Measurements from ENCODE around the gene LIN28B.
A peak's percentile ranks its signal among the peaks of the same experiment; 100 is the strongest.
"Not testable (repeated sequence)": the region's sequence is repeated elsewhere in the genome, so short reads cannot be mapped to it uniquely, and the experiment has no call there.

Gene LIN28B, protein sequence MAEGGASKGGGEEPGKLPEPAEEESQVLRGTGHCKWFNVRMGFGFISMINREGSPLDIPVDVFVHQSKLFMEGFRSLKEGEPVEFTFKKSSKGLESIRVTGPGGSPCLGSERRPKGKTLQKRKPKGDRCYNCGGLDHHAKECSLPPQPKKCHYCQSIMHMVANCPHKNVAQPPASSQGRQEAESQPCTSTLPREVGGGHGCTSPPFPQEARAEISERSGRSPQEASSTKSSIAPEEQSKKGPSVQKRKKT
- total RNA-seq: 0 reads per million in 4 donors

GRCh38 chr6:104956731-104957294 lies at the start of gene LIN28B:
TSS of gene LIN28B (plus strand) at chr6:104957107. CDS start at chr6:104957251, 144 bp downstream.
- no peak for DNase-seq

DNA sequence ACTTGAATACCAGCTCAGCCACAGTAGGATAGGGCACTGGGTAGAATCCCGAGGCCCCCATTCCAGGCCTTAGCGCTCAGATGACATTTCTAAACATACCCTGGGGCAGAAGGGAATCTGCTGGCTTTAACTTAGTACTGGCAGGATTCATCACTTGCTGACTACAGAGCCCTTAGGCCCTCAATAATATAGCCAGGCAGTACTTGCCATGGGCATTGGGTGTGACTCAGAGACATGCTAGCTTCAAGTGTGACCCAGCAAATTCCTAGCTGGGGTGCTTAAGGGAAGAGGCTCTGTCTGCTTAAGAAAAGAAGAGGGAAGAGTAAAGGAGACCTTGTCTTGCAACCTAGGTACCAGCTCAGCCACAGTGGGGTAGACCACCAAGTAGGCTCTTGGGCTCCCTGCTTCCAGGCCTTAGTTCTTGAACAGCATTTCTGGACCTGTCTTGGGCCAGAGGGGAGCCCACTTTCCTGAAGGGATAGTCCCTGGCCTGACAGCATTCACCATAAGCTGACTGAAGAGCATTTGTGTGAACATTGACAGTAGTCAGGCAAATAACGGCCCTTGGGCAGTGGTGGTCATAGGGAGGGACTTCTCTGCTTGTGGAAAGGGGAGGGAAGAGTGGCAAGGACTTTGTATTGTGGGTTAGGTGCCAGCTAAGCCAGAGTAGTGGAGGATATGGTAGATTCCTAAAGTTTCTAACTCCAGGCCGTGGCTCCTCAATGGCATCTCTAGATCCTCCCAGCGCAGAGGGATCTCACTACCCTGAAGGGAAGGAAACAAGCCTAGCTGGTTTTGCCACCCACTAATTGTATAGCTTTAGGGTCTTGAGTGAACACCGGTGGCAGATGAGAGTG lies 48.6 kb upstream of the LIN28B start:
- no peak for DNase-seq

GRCh38 chr6:104908888-104909525 lies 47.9 kb upstream of the LIN28B start:
- no peak for DNase-seq

DNA sequence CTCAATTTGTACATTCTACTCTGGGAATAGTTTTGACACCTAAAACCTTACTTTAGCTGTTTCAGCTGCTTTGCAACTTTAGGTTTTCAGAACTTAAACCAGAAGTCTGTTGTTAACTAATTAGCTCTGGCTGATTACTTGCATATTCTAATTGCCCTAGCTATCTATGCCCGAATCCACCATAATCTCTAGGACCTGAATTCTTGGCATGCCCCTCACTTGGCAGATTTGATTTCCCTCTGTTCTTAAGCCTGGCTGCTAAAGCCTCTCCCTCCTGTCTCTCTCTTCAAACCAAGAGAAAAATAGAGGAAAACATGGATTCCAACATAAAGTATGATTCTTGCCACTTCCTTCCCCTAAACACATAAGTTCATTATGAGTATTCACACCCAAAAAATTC lies 35.0 kb upstream of the LIN28B start:
- DNase-seq: no peak

- no peak for DNase-seq
Observed at GRCh38 chr6:104928141-104928540, 28.8 kb upstream of the LIN28B start.

GRCh38 chr6:104929353-104929752 lies 27.6 kb upstream of the LIN28B start:
- DNase-seq: no peak

DNA sequence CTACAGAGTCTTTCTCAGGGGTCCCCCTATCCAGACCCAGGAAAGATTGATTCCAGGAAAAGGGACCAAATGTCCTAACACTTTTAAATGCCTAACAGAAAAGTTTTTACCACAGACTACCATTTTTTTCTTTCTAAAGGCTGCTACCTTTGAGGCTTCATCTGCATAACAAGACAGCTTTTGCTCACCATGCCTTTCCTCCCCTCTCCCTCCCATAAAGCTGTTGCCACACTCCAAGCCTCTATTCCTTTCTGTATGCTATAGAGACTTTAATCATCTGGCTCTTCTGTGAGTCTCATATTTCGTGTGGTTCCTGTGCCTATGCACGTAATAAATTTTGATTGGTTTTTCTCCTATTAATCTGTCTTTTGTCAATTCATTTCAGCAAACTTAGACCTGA lies 26.0 kb upstream of the LIN28B start:
- DNase-seq: no peak

DNA sequence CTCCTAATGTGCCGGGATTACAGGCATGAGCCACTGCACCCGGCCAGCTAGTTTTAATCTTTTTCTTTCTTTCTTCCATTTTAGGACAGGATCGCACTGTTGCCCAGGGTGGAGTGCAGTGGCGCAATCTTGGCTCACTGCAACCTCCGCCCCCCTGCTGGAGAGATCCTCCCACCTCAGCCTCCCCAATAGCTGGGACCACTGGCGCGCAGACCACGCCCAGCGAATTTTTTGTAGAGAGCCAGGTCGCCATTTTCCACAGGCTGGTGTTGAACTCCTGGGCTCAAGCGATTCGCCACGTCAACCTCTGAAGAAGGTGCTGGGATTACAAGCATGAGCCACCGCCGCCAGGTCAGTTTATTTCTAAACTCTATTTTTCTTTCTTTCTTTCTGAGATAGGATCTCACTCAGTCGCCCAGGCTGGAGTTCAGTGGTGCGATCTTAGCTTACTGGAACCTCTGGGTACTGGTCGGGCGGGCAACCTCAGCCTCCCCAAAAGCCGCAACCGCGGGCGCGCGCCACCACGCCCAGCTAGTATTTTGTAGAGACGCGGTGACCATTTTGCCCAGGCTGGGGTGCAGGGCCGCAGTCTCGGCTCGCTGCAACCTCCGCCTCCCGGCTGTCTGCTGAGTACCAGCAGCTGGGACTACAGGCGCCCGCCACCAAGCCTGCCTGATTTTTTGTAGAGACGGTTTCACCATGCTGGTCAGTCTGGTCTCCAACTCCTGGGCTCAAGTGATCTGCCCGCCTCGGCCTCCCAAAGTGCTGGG lies 20.0 kb upstream of the LIN28B start:
- no peak for DNase-seq

DNA sequence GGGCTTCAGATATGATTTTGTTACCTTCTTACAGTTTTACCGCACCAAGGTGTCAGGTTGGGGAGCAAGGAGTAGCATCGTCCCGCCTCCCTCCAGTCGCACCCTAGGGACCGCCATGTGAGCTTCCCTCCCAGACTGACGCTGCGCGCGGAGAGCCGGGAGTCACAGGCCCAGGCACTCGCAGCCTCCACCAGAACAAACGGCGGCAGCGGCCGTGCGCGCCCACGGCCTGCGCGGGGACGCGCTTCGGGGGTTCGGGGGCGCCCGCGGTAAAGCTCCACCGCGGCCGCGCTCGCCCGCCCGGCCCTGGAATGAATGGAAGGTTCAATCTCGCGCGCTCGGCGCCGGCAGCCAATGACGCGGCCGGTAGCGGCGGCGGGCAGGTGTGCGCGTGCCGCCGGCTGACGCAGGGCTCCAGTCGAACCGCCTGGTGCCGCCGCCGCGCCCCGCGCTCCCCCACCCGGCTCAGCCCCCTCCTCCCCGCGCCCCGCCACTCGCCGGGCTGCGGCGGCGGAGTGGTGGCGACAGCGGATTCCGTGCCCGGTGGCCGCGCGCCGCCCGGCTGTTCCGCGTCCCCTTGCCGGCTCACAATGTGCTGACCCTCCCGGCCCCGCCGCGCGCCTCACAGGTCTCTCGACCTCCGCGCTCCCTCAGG lies 16.5 kb upstream of the LIN28B start:
- no peak for DNase-seq

DNA sequence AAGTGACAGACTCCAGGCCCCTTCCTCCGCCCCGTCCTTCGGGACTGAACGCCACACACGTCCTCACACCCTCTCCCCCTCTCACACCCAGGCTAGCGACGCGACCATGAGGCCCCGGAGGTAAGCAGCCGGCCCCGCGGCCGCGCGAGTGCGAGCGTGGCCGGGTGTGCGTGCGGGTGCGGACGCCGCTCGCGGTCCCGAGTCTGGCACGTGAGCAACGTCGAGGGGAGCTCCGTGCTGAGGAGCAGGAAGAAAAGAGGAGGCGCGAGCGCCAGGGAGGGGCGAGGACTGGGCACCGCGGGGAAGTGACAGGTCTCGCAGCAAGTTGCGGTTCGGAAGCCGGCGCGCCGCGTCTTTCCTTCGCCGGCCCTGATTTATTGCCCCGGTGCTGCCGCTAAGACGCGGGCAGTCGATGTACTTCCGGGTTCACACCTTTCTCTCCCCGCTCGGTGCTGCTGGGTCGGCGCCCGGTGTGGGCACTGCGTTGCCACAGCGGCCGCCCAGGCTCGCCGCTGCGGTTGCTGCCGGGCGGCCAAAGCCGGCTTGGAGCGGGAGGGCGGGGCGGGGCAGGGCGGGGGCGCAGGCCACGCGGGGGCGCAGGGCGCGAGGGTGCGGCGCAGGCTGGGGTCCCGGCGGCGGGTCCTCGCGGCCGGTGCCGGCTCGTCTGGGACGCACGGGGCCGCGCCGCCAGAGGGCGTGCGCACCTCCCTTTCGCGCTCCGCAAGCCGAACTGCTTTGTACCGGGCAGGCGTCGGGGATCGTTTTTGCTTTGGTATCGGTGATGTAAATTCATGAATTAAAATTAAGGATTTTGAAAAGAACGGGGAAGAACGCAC lies 15.8 kb upstream of the LIN28B start:
- DNase-seq: peak in 1 of 5 donors; percentile 37

DNA sequence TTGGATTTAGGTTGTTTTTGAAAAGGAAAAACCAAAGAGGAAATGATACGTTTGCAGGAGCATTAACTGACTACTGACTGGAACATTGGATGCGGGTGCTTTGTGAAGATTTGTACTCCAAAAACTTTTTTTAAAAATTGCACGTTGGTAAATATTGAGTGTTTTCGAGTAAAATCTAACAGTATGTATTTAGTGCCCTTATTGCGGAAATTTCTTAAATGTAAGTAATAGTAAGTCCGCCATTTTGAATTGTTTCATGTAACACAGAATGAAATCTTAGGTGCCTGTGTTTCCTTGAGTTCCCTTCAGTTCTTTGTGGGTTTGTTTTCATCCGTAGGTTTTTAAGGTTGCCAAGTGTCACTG lies 15.2 kb upstream of the LIN28B start:
- no peak for DNase-seq

DNA sequence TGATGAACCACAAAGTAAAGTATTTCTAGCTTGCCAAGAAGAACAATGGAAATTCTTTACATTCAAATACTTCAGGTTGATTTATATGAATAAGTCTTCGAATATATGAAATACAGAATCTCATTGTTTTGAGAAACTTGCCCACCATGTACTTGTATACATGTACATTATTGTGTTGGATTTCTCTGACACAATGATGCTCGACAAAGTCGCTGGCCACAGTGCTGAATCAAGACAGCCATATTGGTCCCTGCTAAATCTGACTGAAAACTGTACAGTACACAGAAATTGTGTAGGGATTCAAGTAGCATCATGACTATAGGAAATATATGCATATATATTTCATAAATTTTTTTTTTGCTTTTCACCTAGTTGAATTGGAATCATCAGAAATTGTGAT lies 13.1 kb upstream of the LIN28B start:
- DNase-seq: no peak

DNA sequence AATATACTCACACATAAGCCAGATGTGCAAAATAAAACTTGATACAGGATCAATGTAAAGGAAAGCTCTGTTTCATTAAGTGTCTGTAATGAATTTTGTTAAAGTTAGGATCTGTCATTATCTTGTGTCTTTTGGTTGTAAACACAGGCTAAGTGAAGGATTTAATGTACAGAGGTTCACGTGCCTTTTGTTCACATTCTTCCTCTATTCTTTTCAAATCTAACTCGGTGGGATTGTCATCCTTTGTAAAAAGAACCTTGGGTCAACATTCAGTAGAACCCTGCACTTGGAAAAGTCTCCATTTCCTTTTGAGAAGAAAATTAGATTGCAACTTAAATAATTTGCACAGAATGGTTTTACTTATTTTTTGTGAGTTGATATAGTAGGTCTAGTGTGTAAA lies 7.7 kb upstream of the LIN28B start:
- no peak for DNase-seq

DNA sequence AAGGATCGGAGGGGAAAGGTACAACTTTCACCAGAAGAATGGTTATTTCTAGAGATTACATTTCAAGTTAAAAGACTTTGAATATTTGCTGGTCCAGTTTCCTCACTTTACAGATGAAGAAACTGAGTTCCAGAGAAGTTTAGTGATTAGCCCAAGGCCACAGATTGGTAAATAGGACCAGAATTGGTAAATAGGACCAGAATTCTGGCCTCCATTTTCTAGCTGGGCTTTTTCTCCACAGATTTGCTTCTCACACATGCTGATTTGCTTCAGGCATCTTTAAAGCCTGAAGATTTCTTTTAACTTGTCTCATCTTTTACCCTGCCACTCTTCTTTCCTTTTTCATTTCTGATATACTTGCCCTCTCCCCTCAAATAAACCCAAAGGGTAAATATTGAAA lies 5.2 kb upstream of the LIN28B start:
- no peak for DNase-seq

- no peak for DNase-seq
Observed at GRCh38 chr6:104952911-104953399, 4.0 kb upstream of the LIN28B start.

DNA sequence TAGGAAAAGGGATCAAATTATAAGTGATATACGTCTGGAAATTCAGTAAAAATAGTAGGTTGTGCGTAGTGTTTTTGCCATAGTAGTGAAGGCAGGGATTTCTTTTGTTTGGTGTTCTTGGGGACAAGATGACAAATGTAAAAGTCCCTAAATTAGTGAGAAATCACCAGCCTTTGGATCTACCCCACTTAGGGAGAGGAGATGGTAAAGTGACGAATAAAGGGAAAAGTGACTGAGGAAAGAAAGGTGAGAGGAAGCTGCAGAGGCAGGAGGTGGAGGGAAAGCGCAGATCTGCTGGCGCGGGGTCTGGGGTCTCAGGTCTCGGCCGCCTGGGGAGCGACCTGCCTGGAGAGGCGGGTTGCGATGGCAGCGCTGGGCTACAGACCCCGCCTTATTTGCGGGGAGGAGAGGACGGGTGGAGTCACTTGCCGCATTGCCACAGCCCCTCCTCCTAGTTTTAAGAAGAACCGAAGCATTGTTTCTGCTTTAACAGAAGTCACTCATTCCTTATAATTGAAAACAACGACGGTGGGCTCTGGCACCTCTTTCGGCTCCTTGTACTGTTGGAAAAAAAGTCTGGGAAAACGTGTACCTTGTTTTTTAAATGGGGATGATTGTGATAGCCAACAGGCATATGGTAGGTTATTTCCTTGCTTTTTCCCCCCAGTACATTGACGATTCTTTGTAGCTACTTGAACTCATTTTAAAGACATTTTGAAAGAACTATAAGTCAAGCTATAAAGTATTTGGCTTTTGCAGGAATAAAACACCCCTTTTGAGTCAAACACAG lies 3.3 kb upstream of the LIN28B start:
- DNase-seq: not testable (repeated sequence)

DNA sequence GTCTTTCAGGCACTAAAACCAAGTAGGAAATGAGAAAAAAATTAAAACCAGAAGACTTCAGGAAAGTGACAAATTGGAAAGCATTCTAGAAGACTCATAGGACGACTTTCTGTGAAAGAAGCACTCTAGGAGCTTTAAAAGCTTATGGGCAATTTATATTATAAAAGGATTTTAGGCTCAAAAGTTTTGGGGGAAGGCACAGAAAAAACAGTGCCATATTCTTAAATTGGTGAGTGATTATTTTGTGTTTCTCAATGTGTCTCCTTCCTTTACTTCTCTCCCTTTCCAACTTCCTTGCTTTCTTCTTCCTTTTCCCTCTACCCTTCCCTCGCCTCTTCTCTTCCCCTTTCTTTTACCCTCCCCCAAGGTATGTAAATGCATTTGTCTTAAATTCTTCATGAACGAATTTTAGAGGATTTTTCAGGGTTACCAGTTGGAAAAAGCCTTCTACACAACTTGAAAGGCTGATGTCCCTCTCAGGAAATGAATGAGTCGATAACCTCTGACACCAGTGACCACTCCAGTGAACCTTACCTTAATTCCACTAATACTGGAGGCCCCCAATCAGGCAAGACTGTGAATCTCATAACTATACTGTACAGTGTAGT lies 2.6 kb upstream of the LIN28B start:
- DNase-seq: no peak

DNA sequence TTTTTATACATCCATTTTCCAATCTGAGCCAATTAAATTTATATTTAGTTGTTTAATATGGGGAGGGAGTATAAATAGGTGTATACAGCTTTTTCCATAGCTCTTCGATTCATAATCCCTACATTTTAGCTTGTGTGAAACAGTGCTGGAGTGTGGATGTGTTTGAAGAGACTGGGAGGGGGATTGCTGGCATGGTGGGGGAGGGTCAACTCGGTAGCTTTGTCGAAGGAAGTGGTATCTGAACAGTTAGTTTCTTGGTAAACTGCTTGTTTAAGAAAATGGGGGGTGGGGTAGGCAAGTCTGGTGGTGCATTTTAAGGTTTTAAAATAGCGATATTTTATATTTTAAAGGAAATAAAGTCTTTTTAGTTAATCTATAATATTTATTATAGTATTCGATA lies 1.4 kb upstream of the LIN28B start:
- no peak for DNase-seq

- DNase-seq: no peak
Observed at GRCh38 chr6:104955927-104956730, 778 bp upstream of the LIN28B start.
